Nephron progenitor cell (in vitro differentiated cells): Measurements from ENCODE around the gene LPAR1.

ENCODE experiments used
- DNase-seq: peaks from one replicate; pipeline ENCODE4 v3.0.0; 2021
- H3K27ac Mint-ChIP-seq: 2 replicates; pipeline ENCODE4 v1.8.0; 2021; ENCODE audit warnings: mild to moderate bottlenecking, moderate library complexity, mixed read lengths
- H3K27me3 Mint-ChIP-seq: 2 replicates; pipeline ENCODE4 v1.8.0; 2021; ENCODE audit warnings: mild to moderate bottlenecking, low read depth, mixed read lengths; ENCODE audit not compliant: poor library complexity
- H3K36me3 Mint-ChIP-seq: 2 replicates; pipeline ENCODE4 v1.8.0; 2021; ENCODE audit warnings: low read depth, mixed read lengths
- H3K4me1 Mint-ChIP-seq: 2 replicates; pipeline ENCODE4 v1.8.0; 2021; ENCODE audit warnings: mixed read lengths
- H3K4me3 Mint-ChIP-seq: 2 replicates; pipeline ENCODE4 v1.8.0; 2021; ENCODE audit warnings: mild to moderate bottlenecking, moderate library complexity, mixed read lengths
- H3K9me3 Mint-ChIP-seq: 2 replicates; pipeline ENCODE4 v1.8.0; 2021; ENCODE audit warnings: mild to moderate bottlenecking, moderate library complexity, mixed read lengths
- TF ChIP-seq, protein P1 (sequence below): fragments of 200-600 bp; sonication (generic); IDR thresholded peaks from 2 replicates; pipeline ENCODE4 v1.5.0; 2021; ENCODE audit warnings: antibody characterized with exemption

The LPAR1 gene

DNA sequence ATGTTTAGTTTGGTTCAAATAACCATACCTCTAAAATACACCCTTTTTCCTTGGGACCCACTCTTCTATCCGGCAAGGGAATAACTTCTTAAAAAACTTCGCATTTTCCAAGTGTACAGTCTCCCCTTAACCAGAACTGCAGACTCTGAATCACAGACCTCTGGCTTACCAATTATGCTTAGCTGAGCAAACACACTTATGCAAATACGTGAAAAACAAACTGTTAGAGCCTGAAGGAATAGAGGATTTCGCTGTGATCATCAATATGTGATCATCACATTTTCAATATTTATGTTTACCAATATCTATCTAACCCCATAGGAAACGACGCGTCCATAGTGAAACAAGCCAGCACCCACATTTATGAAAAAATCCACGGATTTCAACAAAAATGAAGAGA lies 1.3 kb downstream of the LPAR1 start:
- DNase-seq, result no peak

DNA sequence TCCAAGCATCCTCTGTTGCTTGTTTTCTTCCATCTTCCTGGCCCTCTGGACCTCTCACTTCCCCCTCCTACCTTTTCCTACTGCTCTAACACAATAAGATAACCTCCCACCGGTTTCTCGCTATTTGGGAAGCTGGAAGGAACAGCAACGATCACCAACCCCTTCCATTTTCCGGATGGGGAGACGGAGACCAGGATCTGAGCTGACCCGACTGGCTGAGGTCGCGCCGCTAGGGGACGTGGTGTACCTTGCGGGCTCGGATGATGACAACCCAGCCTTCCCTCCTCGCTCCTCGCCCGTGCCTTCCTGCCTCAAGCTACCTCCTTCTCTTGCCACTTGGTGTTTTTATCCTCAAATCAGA lies 1.9 kb downstream of the LPAR1 start:
- Mint-ChIP-seq H3K4me3 (peak overlapping the region; percentile 85), H3K27ac (no peak overlapping the region), H3K4me1 (peaks cover 42% of the 10 kb centered on the region), H3K27me3 (peaks cover 37% of the 10 kb centered on the region), H3K9me3 (no peaks in the 10 kb centered on the region), H3K36me3 (no peaks in the 10 kb centered on the region)
- DNase-seq, result peak; percentile 59
- TF ChIP-seq, protein P1, sequence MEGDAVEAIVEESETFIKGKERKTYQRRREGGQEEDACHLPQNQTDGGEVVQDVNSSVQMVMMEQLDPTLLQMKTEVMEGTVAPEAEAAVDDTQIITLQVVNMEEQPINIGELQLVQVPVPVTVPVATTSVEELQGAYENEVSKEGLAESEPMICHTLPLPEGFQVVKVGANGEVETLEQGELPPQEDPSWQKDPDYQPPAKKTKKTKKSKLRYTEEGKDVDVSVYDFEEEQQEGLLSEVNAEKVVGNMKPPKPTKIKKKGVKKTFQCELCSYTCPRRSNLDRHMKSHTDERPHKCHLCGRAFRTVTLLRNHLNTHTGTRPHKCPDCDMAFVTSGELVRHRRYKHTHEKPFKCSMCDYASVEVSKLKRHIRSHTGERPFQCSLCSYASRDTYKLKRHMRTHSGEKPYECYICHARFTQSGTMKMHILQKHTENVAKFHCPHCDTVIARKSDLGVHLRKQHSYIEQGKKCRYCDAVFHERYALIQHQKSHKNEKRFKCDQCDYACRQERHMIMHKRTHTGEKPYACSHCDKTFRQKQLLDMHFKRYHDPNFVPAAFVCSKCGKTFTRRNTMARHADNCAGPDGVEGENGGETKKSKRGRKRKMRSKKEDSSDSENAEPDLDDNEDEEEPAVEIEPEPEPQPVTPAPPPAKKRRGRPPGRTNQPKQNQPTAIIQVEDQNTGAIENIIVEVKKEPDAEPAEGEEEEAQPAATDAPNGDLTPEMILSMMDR, result peak; percentile 53

More for the DNA sequence above, 1.3 kb downstream of the LPAR1 start:
- Mint-ChIP-seq H3K4me1 (peaks cover 42% of the 10 kb centered on the region), H3K36me3 (no peaks in the 10 kb centered on the region), H3K27ac (no peak overlapping the region), H3K9me3 (no peaks in the 10 kb centered on the region), H3K27me3 (peaks cover 43% of the 10 kb centered on the region), H3K4me3 (peak overlapping the region; percentile 85)
- TF ChIP-seq, protein P1, result no peak

DNA sequence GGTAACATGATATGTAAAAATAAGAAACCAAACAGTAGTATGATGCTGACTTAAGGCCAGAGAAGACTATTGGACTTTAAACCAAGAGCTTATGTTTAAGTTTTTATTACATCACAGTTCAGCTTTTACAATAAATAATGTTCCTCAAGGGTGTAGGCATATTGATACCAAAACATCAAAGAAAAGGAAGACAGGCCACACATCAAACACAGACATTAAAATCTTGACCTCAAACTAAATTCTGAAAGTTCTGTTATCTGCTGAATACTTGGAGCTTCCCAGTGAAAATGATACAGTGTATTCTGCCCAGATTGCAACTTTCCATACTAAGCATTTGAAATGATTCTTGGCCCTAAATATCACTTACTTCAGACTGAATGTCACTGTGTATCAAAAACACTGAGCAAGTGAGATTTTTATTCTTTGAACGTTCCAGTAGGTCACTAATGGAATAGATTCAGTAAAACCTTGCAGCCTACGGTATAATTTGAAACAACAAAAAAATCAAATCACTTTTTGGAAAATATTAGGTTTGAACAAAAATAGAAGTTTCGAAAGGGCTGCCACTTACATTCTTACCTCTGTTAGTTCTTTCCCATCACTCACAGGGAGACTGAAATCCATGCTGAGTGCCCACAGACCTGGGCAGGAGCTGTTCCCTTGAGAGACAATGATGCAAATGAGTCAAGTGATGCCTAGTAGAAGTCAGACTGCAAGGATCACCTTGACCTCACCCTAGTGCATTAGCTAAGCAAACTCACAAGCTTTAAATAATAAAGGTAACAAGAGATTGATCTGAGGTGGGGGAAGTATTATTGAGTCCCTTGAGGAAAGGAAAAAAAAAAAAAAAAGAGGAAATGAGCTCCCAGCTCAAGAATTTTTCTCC lies 2.5 kb downstream of the LPAR1 start:
- peak overlapping the region; percentile 85 for H3K4me3 Mint-ChIP-seq
- peaks cover 42% of the 10 kb centered on the region for H3K4me1 Mint-ChIP-seq
- H3K36me3 Mint-ChIP-seq, result peaks cover 1% of the 10 kb centered on the region
- no peak for DNase-seq
- H3K27me3 Mint-ChIP-seq, result peaks cover 36% of the 10 kb centered on the region
- TF ChIP-seq, protein P1, result no peak
- no peak overlapping the region for H3K27ac Mint-ChIP-seq
- H3K9me3 Mint-ChIP-seq, result no peaks in the 10 kb centered on the region

DNA sequence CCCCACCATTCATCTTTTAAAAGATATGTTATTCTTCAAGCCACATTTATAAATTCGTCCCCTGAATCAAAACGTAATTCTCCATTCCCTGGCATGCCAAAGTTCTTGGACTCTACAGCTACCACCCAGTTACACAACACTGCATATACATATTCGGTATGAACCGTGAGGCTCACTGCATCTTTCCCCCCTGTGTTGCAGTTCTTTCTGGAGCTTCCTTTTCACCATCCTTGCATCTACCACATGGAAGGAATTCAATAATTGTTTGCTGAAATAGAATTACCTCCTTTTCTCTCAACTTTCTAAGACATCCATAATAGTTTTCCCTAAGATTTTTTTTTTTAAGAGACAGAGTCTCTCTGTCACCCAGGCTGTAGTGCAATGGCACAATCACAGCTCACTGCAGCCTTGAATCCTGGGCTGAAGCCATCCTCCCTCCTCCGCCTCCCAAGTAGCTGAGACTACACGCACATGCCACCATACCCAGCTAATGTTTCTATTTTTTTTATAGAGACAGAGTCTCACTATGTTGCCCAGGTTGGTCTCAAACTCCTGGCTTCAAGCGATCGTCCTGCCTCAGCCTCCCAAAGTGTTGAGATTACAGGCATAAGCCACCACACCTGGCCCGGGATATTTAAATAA lies 3.3 kb downstream of the LPAR1 start:
- Mint-ChIP-seq H3K27me3 (peaks cover 31% of the 10 kb centered on the region), H3K36me3 (peaks cover 8% of the 10 kb centered on the region), H3K27ac (no peak overlapping the region), H3K4me3 (peak overlapping the region; percentile 85), H3K4me1 (peaks cover 42% of the 10 kb centered on the region), H3K9me3 (peaks cover 4% of the 10 kb centered on the region)
- TF ChIP-seq, protein P1, result no peak
- no peak for DNase-seq

DNA sequence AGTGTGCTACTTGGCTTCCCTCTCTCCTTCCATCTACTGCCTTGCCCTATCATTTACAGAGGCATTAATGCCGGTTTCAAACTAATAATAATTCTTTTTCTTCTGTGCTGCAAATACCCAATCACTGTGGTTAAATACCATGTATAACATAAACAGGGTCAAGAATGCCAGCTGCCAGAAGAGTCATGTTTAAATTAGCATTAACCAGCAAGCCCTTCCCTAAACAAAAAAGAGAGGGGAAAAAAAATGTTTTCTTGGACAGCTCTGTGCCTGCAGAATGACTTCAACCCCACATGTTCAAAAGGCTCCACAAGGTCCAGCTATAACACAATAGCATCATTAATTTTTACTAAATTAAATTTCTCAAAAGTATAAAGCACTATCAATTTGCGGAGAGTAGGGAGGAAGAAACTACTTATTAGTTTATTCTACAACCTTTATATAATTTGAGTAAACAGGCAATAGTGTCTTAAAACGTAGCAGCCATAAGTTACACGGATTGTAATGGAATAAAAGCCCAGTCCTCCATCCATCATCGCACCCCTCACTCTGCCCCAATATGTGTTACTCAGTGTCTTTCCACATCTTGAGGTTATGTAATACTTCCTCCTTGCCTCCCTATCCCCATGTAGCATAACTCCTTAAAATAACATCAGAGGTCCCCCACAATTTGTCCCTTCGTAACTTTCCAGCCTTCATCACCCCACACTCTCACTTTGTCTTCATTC lies 3.9 kb downstream of the LPAR1 start:
- Mint-ChIP-seq H3K4me1 (peaks cover 40% of the 10 kb centered on the region), H3K27me3 (peaks cover 30% of the 10 kb centered on the region), H3K27ac (no peak overlapping the region), H3K4me3 (no peak overlapping the region), H3K36me3 (peaks cover 10% of the 10 kb centered on the region), H3K9me3 (peaks cover 4% of the 10 kb centered on the region)
- DNase-seq, result no peak
- TF ChIP-seq, protein P1, result no peak
